C4-2B (cell line): ENCODE results near the gene PSMB5.

Source experiments
- CTCF ChIP-seq: fragments of 450-650 bp; conservative IDR thresholded peaks from 2 replicates; pipeline ENCODE4 v1.5.1; 2017; ENCODE audit warnings: mild to moderate bottlenecking
- ZFX ChIP-seq: fragments of 450-650 bp; IDR thresholded peaks from 2 replicates; pipeline ENCODE4 v1.6.1; 2017

DNA sequence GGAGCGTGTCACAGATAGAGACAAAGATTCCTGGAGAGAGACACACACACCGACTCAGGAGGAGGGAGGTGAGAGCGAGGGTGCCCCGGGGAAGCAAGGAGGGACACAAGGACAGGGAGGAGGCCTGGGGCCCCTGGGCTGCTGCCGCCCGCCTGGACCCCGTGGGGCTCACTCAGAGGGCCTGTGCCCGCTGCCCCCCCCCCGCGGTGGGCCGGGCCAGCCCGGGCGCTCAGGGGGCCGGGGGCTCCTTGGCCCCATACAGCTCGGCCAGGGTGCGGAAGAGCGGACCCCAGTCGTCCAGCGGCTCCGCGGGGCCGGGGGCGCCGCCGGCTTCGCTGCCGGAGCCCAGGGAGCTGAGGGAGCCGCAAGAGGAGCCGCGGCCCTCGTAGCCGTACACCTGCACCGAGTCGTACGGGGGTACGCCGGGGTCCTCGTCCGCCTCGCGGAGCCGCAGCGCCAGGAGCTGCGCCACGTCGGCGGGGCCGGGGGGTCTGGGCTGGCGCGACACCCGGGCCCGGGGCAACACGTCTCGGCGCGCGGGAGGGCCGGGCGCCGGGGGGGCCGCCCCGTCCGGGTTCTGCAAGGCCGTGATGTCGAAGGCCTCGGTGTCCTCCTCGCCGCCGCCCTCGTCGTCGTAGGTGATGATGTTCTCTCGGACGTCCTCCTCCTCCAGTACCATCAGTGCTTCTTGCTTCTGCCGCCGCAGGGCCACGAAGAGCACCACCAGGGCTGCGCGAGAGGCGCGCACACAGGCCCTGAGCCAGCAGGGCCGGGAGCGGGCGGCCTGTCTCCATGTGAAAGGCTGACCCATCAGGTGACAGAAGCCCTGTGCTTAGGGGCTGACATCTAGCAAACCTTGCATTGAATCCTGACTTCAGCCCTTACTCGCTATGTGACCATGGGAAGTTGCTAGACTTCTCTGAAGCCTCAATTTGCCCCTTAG, 13.3 kb upstream of the PSMB5 start:
- TF ChIP-seq ZFX = no peak
- no peak for TF ChIP-seq CTCF
